Thymus (tissue), 11 donors: ENCODE results near the gene KCNG2. TPM values are rescaled to one million over a fixed set of nuclear protein-coding genes. Genes with fewer than 3 reads are reported as not detected.

Experiments used
- DNase-seq, 9 donors: peaks; one replicate each; pipeline ENCODE4 v3.0.0-alpha.2; 2013; ENCODE audit warnings: low spot score in 9 of 9, low read depth in 6 of 9, missing footprints in 1 of 9
- H3K27ac ChIP-seq, 2 donors: one replicate each; pipeline ENCODE4 v1.5.1; 2013; ENCODE audit warnings: control low read depth in 1 of 2, low read depth in 1 of 2, low read length in 1 of 2, mild to moderate bottlenecking in 1 of 2, moderate library complexity in 1 of 2
- H3K27me3 ChIP-seq, 2 donors: one replicate each; pipeline ENCODE4 v1.5.1; 2013; ENCODE audit warnings: low read length in 1 of 2; ENCODE audit not compliant: control insufficient read depth in 2 of 2, insufficient read depth in 1 of 2
- H3K36me3 ChIP-seq, 2 donors: one replicate each; pipeline ENCODE4 v1.5.1; 2013; ENCODE audit warnings: low read length in 1 of 2, mild to moderate bottlenecking in 1 of 2, moderate library complexity in 1 of 2; ENCODE audit not compliant: control insufficient read depth in 2 of 2, insufficient read depth in 2 of 2
- H3K4me1 ChIP-seq, 2 donors: one replicate each; pipeline ENCODE4 v1.5.1; 2013; ENCODE audit warnings: low read length in 2 of 2; ENCODE audit not compliant: control insufficient read depth in 2 of 2, insufficient read depth in 2 of 2
- H3K4me3 ChIP-seq, 2 donors: one replicate each; pipeline ENCODE4 v1.5.1; 2013; ENCODE audit warnings: low read length in 2 of 2, control low read depth in 1 of 2, mild to moderate bottlenecking in 1 of 2
- H3K9me3 ChIP-seq, 2 donors: one replicate each; pipeline ENCODE4 v1.5.1; 2013; ENCODE audit warnings: low read length in 1 of 2, mild to moderate bottlenecking in 1 of 2; ENCODE audit not compliant: control insufficient read depth in 2 of 2, insufficient read depth in 1 of 2
- WGBS: extraction: QIAGEN DNeasy Blood & Tissue Kit; methylation state at CpG from one replicate; pipeline ENCODE4 v1.1.7; 2013; 5-methylcytosine and 5-hydroxymethylcytosine counted together
- polyA plus RNA-seq: library from polyadenylated mRNA; stranded (reverse); fragments of 200-250 nt; gene quantifications from one replicate; pipeline ENCODE4 v1.2.3, GENCODE V29; 2013
- total RNA-seq: library from RNA; stranded (reverse); fragments of 120-200 nt; gene quantifications from one replicate; pipeline ENCODE4 v1.2.4, GENCODE V29; 2013
- donor health status: healthy.

The KCNG2 gene
- total and polyA plus RNA-seq, 2 donors, result 0.14 to 0.19 TPM

- 96% methylated on average over 17 of the region's 17 CpGs for WGBS
- Histone ChIP-seq H3K27ac (no peak overlapping the region), H3K4me3 (no peak overlapping the region), H3K9me3 (peaks cover 0 to 4% of the 10 kb centered on the region in 2 donors), H3K4me1 (peaks cover 12 to 25% of the 10 kb centered on the region in 2 donors), H3K36me3 (no peaks in the 10 kb centered on the region), H3K27me3 (peaks cover 40 to 83% of the 10 kb centered on the region in 2 donors)
- DNase-seq, result no peak
Measured at GRCh38 chr18:79794846-79795245, 2.9 kb upstream of the KCNG2 start.

GRCh38 chr18:79795446-79795845 lies 2.3 kb upstream of the KCNG2 start:
- Histone ChIP-seq H3K27me3 (peaks cover 40 to 83% of the 10 kb centered on the region in 2 donors), H3K4me1 (peaks cover 15 to 26% of the 10 kb centered on the region in 2 donors), H3K4me3 (no peak overlapping the region), H3K36me3 (no peaks in the 10 kb centered on the region), H3K27ac (no peak overlapping the region), H3K9me3 (peaks cover 0 to 4% of the 10 kb centered on the region in 2 donors)
- 97% methylated on average over 19 of the region's 19 CpGs for WGBS
- DNase-seq, result no peak

GRCh38 chr18:79796016-79796415 lies 1.7 kb upstream of the KCNG2 start:
- peaks cover 0 to 4% of the 10 kb centered on the region in 2 donors for H3K9me3 ChIP-seq
- H3K4me1 ChIP-seq, result peaks cover 15 to 24% of the 10 kb centered on the region in 2 donors
- no peaks in the 10 kb centered on the region for H3K36me3 ChIP-seq
- no peak overlapping the region for H3K4me3 ChIP-seq
- no peak for DNase-seq
- peaks cover 41 to 82% of the 10 kb centered on the region in 2 donors for H3K27me3 ChIP-seq
- H3K27ac ChIP-seq, result no peak overlapping the region
- 23% methylated on average over 7 of the region's 7 CpGs for WGBS

GRCh38 chr18:79796531-79797405 lies 970 bp upstream of the KCNG2 start:
- DNase-seq, result no peak
- Histone ChIP-seq H3K27me3 (peaks cover 47 to 75% of the 10 kb centered on the region in 2 donors), H3K4me3 (no peak overlapping the region), H3K9me3 (peaks cover 0 to 4% of the 10 kb centered on the region in 2 donors), H3K36me3 (no peaks in the 10 kb centered on the region), H3K27ac (no peak overlapping the region), H3K4me1 (peaks cover 15 to 17% of the 10 kb centered on the region in 2 donors)
- WGBS, result 87% methylated on average over 21 of the region's 21 CpGs

GRCh38 chr18:79798346-79798998 lies 734 bp downstream of the KCNG2 start:
- H3K27ac ChIP-seq, result no peak overlapping the region
- H3K27me3 ChIP-seq, result peaks cover 47 to 63% of the 10 kb centered on the region in 2 donors
- no peak for DNase-seq
- 2% methylated on average over 78 of the region's 78 CpGs for WGBS
- peak overlapping the region in 1 of 2 donors; percentile 45 for H3K4me3 ChIP-seq
- H3K36me3 ChIP-seq, result no peaks in the 10 kb centered on the region
- peaks cover 0 to 4% of the 10 kb centered on the region in 2 donors for H3K9me3 ChIP-seq
- peaks cover 15 to 17% of the 10 kb centered on the region in 2 donors for H3K4me1 ChIP-seq

GRCh38 chr18:79798999-79799370 lies 1.2 kb downstream of the KCNG2 start:
- H3K4me3 ChIP-seq, result no peak overlapping the region
- 3% methylated on average over 14 of the region's 14 CpGs for WGBS

GRCh38 chr18:79799619-79800370 lies 2.1 kb downstream of the KCNG2 start:
- DNase-seq, result peak in 3 of 9 donors; percentile 22 to 29 (median 28)
- Histone ChIP-seq H3K36me3 (no peaks in the 10 kb centered on the region), H3K4me1 (peaks cover 18 to 25% of the 10 kb centered on the region in 2 donors), H3K4me3 (no peak overlapping the region), H3K27me3 (peaks cover 47 to 61% of the 10 kb centered on the region in 2 donors), H3K27ac (no peak overlapping the region), H3K9me3 (peaks cover 0 to 4% of the 10 kb centered on the region in 2 donors)
- WGBS, result 34% methylated on average over 30 of the region's 30 CpGs

More at GRCh38 chr18:79798999-79799370, 1.2 kb downstream of the KCNG2 start:
- no peaks in the 10 kb centered on the region for H3K36me3 ChIP-seq
- H3K27me3 ChIP-seq, result peaks cover 47 to 63% of the 10 kb centered on the region in 2 donors
- peaks cover 0 to 4% of the 10 kb centered on the region in 2 donors for H3K9me3 ChIP-seq
- no peak overlapping the region for H3K27ac ChIP-seq
- H3K4me1 ChIP-seq, result peaks cover 15 to 19% of the 10 kb centered on the region in 2 donors
- no peak for DNase-seq

- Histone ChIP-seq H3K4me3 (no peak overlapping the region), H3K4me1 (peaks cover 18 to 33% of the 10 kb centered on the region in 2 donors), H3K27ac (no peak overlapping the region), H3K36me3 (no peaks in the 10 kb centered on the region), H3K27me3 (peaks cover 47 to 53% of the 10 kb centered on the region in 2 donors), H3K9me3 (peaks cover 0 to 4% of the 10 kb centered on the region in 2 donors)
- no peak for DNase-seq
- 96% methylated on average over 39 of the region's 39 CpGs for WGBS
Measured at GRCh38 chr18:79800371-79801180, 2.8 kb downstream of the KCNG2 start.
